Activated effector memory CD4-positive, alpha-beta T cell treated with anti-CD3 and anti-CD28 coated beads, Interleukin-2, amount 50 U/mL, for 16 hours (primary cell): Measurements from ENCODE around the gene PPFIBP1.

ENCODE experiments used
- DNase-seq: peaks from one replicate; pipeline ENCODE4 v3.0.0-alpha.2; 2020

PPFIBP1 gene

GRCh38 chr12:27513155-27513824 lies 10.7 kb upstream of the PPFIBP1 start:
- no peak for DNase-seq

- DNase-seq: no peak
Observed at GRCh38 chr12:27515671-27516070, 8.3 kb upstream of the PPFIBP1 start.

- DNase-seq: no peak
Observed at GRCh38 chr12:27516625-27517024, 7.4 kb upstream of the PPFIBP1 start.

- no peak for DNase-seq
Observed at GRCh38 chr12:27517546-27517945, 6.5 kb upstream of the PPFIBP1 start.

GRCh38 chr12:27517961-27518665 lies 5.9 kb upstream of the PPFIBP1 start:
- DNase-seq: no peak

- no peak for DNase-seq
Observed at GRCh38 chr12:27521066-27521465, 2.9 kb upstream of the PPFIBP1 start.

GRCh38 chr12:27521981-27522380 lies 2.0 kb upstream of the PPFIBP1 start:
- no peak for DNase-seq

- no peak for DNase-seq
Observed at GRCh38 chr12:27523305-27523641, 733 bp upstream of the PPFIBP1 start.

- DNase-seq: no peak
Observed at GRCh38 chr12:27524494-27524835, 459 bp downstream of the PPFIBP1 start.

GRCh38 chr12:27524839-27525753 lies 1.1 kb downstream of the PPFIBP1 start:
- no peak for DNase-seq

GRCh38 chr12:27527512-27527911 lies 3.5 kb downstream of the PPFIBP1 start:
- no peak for DNase-seq

GRCh38 chr12:27528788-27529187 lies 4.8 kb downstream of the PPFIBP1 start:
- no peak for DNase-seq

- no peak for DNase-seq
Observed at GRCh38 chr12:27530157-27530922, 6.3 kb downstream of the PPFIBP1 start.

GRCh38 chr12:27531896-27532295 lies 7.9 kb downstream of the PPFIBP1 start:
- DNase-seq: no peak

- DNase-seq: no peak
Observed at GRCh38 chr12:27534060-27534764, 10.2 kb downstream of the PPFIBP1 start.

GRCh38 chr12:27534765-27535161 lies 10.8 kb downstream of the PPFIBP1 start:
- DNase-seq: no peak

- no peak for DNase-seq
Observed at GRCh38 chr12:27535318-27535717, 11.3 kb downstream of the PPFIBP1 start.

GRCh38 chr12:27537855-27538675 lies 14.1 kb downstream of the PPFIBP1 start:
- DNase-seq: no peak

- DNase-seq: no peak
Observed at GRCh38 chr12:27539191-27539631, 15.2 kb downstream of the PPFIBP1 start.

- no peak for DNase-seq
Observed at GRCh38 chr12:27541031-27541719, 17.2 kb downstream of the PPFIBP1 start.

- DNase-seq: no peak
Observed at GRCh38 chr12:27542628-27543027, 18.6 kb downstream of the PPFIBP1 start.
